ENCODE results near the gene AMBP.

Gene AMBP

DNA sequence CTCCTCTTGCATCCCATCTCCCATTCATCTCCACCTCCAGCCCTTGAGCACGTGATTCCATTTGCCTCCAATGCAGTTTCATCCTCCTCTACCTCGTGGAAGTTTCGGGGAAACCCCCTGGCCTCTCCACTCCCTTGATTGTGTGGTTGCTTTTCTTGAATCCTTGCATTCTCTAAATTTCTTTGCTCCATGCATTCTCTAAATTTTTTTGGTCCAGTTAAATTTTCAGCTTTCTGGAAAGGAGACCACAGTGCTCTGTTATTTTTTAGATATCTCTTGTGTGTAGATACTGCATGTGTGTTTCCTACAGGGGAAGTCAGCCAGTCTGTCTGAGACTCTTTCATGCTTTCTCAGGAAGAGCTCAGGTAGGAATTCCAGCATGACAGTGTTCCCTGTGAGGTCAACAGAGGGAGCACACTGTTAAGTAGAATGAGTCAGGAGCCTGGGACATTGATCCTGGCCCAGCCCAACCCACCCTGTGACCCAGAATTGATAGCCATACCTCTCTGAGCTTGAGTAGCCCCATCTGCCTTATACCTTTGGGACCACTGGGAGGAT is 52.8 kb downstream of the AMBP start:
- H3K4me3 ChIP-seq (ENCODE audit: low read length), result no peak overlapping the region
- peaks cover under 1% of the 10 kb centered on the region; the same call in 1 of the 2 replicates for H3K27me3 ChIP-seq (ENCODE audit: control insufficient read depth, low read length)
- no peaks in the 10 kb centered on the region for H3K36me3 ChIP-seq (ENCODE audit: control insufficient read depth, low read length)
- no peaks in the 10 kb centered on the region for H3F3A ChIP-seq (ENCODE audit: control insufficient read depth, insufficient read depth)
- no peaks in the 10 kb centered on the region for H3K4me1 ChIP-seq (ENCODE audit: control insufficient read depth, low read length)
- no peak overlapping the region for H3K27ac ChIP-seq (ENCODE audit: low read depth, low read length)
- TF ChIP-seq CTCF (IDR thresholded peaks at IDR 0.05; ENCODE audit: low read depth, low read length, poor library complexity, severe bottlenecking), result no peak
- no peak for TF ChIP-seq EZH2phosphoT487 (IDR thresholded peaks at IDR 0.05; ENCODE audit: borderline replicate concordance, low read length)
- no peaks in the 10 kb centered on the region for H4K20me1 ChIP-seq (ENCODE audit: control insufficient read depth, insufficient read depth, low read depth, low read length)
- 0 out of 2 replicates have a peak, but pooled peaks cover 10% of the 10 kb centered on the region for H3K9me3 ChIP-seq (ENCODE audit: control insufficient read depth, insufficient read depth, low read length)
- H3K4me2 ChIP-seq (ENCODE audit: low read length), result no peak overlapping the region
- H3K79me2 ChIP-seq (ENCODE audit: control insufficient read depth, low read length), result no peaks in the 10 kb centered on the region
- H3K9me2 ChIP-seq (replicated peaks; ENCODE audit: control insufficient read depth, low read length), result no peaks in the 10 kb centered on the region

DNA sequence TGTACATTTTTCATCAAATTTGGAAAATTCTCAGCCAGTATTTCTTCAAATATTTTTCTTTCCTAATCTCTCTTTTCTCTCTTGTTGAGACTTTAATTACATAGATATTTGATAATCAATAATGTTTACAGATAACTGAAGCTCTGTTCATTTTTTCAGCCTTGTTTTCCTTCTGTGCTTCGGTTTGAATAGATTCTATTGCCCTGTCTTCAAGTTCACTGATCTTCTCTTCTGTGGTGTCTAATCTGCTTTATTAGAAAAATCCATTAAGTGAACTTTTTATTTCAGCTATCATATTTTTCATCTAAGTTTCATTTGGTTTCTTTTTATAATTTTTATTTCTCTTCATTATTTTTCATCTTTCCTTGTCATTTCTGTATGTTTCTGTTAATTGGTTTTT is 54.1 kb downstream of the AMBP start:
- Histone ChIP-seq H3F3A (ENCODE audit: control insufficient read depth, insufficient read depth) (no peaks in the 10 kb centered on the region), H4K20me1 (ENCODE audit: control insufficient read depth, insufficient read depth, low read depth, low read length) (no peaks in the 10 kb centered on the region), H3K27ac (ENCODE audit: low read depth, low read length) (no peak overlapping the region), H3K4me1 (ENCODE audit: control insufficient read depth, low read length) (no peaks in the 10 kb centered on the region), H3K4me3 (ENCODE audit: low read length) (no peak overlapping the region), H3K27me3 (ENCODE audit: control insufficient read depth, low read length) (peaks cover 6% of the 10 kb centered on the region), H3K79me2 (ENCODE audit: control insufficient read depth, low read length) (no peaks in the 10 kb centered on the region), H3K9me3 (ENCODE audit: control insufficient read depth, insufficient read depth, low read length) (0 out of 2 replicates have a peak, but pooled peaks cover 10% of the 10 kb centered on the region), H3K36me3 (ENCODE audit: control insufficient read depth, low read length) (no peaks in the 10 kb centered on the region), H3K4me2 (ENCODE audit: low read length) (no peak overlapping the region), H3K9me2 (replicated peaks; ENCODE audit: control insufficient read depth, low read length) (no peaks in the 10 kb centered on the region)
- TF ChIP-seq CTCF (IDR thresholded peaks at IDR 0.05; ENCODE audit: low read depth, low read length, poor library complexity, severe bottlenecking) (no peak), EZH2phosphoT487 (IDR thresholded peaks at IDR 0.05; ENCODE audit: borderline replicate concordance, low read length) (no peak)

DNA sequence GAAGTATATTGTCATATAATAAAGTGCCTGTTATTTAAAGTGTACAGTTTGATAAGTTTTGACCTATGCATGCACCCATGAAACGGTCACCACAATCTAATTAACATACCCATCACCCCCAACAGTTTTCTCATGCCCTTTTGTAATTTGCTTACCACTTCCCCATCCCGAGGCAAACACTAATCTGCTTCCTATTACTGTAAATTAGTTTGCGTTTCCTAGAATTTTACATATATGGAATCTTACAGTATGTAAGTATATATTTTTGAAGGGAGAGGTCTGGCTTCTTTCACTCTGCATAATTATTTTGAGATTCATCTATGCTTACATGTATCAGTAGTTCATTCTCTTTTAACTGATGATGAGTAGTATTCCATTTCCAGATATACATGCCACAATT is 56.5 kb downstream of the AMBP start:
- H4K20me1 ChIP-seq (ENCODE audit: control insufficient read depth, insufficient read depth, low read depth, low read length), result no peaks in the 10 kb centered on the region
- H3K9me3 ChIP-seq (ENCODE audit: control insufficient read depth, insufficient read depth, low read length), result 0 out of 2 replicates have a peak, but pooled peaks cover 10% of the 10 kb centered on the region
- H3K9me2 ChIP-seq (replicated peaks; ENCODE audit: control insufficient read depth, low read length), result no peaks in the 10 kb centered on the region
- H3K4me1 ChIP-seq (ENCODE audit: control insufficient read depth, low read length), result no peaks in the 10 kb centered on the region
- TF ChIP-seq EZH2phosphoT487 (IDR thresholded peaks at IDR 0.05; ENCODE audit: borderline replicate concordance, low read length) (no peak), CTCF (IDR thresholded peaks at IDR 0.05; ENCODE audit: low read depth, low read length, poor library complexity, severe bottlenecking) (no peak)
- H3F3A ChIP-seq (ENCODE audit: control insufficient read depth, insufficient read depth), result no peaks in the 10 kb centered on the region
- H3K4me3 ChIP-seq (ENCODE audit: low read length), result no peak overlapping the region
- H3K27ac ChIP-seq (ENCODE audit: low read depth, low read length), result no peak overlapping the region
- no peak overlapping the region for H3K4me2 ChIP-seq (ENCODE audit: low read length)
- peaks cover 6% of the 10 kb centered on the region for H3K27me3 ChIP-seq (ENCODE audit: control insufficient read depth, low read length)
- H3K36me3 ChIP-seq (ENCODE audit: control insufficient read depth, low read length), result no peaks in the 10 kb centered on the region
- H3K79me2 ChIP-seq (ENCODE audit: control insufficient read depth, low read length), result no peaks in the 10 kb centered on the region

Data from DOHH2 (cell line).